Body of pancreas (tissue), 4 donors: Measurements from ENCODE around the gene USPL1.

Experiments used
- CTCF ChIP-seq, 7 experiments: fragments of 450-650 bp in 4 of 7; fragments of 200-600 bp in 3 of 7; sonication (generic) in 3 of 7; IDR thresholded peaks; one replicate each; pipeline ENCODE4 v1.5.1; 2016 to 2019; ENCODE audit warnings: antibody characterized with exemption in 7 of 7
- POLR2A ChIP-seq, 3 donors: fragments of 450-650 bp; IDR thresholded peaks; one replicate each; pipeline ENCODE4 v1.6.1; 2016; ENCODE audit warnings: antibody characterized with exemption in 3 of 3, mild to moderate bottlenecking in 2 of 3

- TF ChIP-seq CTCF (IDR thresholded peaks at IDR 0.05), result no peak
- TF ChIP-seq POLR2A (IDR thresholded peaks at IDR 0.05), result no peak
Observed at GRCh38 chr13:30633861-30634260, 16.1 kb downstream of the USPL1 start.
